ELF-1 (cell line): ENCODE data around the gene DUSP7.

Source experiments
- DNase-seq: peaks from one replicate; pipeline ENCODE4 v3.0.0-alpha.2; 2016; ENCODE audit warnings: low read depth, low spot score

DUSP7 gene

GRCh38 chr3:52010431-52010830, 45.9 kb downstream of the DUSP7 start:
- DNase-seq, result no peak

- DNase-seq, result no peak
Observed at GRCh38 chr3:52007291-52007690, 49.1 kb downstream of the DUSP7 start.

DNA sequence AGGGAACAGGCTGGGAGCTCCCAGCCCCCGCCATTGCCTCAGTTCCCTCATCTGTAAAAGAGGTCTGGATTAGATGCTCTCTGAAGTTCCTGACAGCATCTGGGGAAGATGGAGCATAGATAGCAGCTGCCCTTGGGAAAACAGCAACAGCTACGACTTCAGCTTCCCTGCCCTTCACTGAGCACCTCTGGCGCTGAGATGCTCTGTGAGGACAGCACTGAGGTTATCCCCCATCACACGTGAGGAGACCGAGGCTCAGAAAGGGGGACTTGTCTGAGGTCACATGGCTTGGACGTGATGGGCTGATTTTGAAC, 49.6 kb downstream of the DUSP7 start:
- no peak for DNase-seq

DNA sequence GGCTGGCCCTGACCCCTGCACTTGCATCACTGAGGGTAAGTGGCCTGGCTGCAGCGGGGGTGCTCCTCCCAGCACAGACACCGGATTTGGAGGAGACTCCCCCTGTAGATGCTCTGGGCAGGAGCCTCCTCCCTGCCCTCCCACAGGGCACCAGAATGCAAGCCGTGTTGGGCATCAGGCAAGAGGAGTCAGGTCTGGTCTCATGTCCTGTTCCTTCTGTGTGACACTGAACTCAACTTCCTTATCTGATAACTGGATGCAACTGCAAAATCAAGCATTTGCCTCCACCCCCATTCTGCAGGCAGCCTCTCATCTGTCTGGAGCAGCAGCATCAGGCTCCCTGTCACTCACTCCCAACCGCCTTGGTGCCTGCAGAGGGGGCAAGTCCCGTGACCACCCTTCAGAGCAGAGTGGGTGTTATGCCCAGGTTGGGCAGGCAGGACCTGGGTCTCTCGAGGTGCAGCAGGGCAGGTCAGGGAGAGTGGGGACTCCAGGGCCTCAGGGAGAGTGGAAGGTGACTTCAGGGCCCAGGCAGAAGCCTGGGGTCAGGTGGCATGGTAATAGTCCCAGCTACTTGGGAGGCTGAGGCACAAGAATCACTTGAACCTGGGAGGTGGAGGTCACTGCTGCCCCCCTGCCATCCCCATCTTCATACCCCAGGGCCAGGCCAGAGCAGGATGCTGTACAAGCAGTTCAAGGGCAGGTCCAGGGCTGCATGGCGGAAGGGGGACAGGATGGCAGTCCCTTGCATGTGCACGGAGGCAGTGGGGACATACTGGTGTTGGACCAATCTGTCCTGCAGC, 50.2 kb downstream of the DUSP7 start:
- DNase-seq, result no peak

DNA sequence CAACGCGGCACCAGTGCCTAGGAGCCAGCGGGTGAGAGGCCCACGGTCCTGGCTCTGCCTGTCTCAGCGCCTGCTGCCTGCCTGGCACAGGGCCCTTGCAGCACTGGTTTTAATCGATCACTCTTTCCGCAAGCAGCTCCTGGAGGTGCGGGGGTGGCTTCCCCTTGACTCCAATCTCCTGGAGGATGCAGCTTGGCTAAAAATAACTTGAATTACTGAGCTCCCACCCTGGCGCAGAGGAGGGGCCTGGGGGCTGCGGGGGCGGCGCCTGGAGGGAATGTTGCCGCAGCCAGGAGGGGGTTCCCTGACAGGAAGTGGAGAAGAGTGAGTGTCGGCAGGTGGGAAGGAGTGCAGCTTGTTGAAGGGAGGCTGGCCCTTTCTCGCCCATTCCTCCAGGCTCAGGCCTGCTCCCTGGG, 50.8 kb downstream of the DUSP7 start:
- peak; percentile 50 for DNase-seq

DNA sequence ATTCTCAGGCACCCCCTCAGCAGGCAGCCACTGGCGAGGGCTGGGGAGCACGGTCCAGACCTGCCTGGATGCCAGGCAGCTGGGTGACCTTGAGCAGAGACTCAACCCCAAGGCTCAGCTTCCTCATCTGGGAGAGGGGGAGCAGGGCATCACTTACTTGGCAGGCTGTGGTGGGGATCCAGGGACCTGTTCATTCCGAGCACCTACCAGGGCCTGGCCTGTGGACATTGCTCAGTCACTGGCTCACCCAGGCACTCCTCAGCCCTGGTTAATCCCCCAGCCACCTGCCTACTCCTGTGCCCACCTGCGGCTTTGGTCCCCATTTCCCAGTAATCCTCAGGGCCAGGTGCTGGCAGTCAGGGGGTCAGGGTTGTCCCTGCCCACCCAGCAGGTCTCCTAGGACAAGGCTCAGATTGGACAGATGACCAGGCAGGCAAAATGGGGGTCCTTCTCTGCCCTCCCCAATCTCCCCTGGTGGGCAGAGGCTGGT, 51.4 kb downstream of the DUSP7 start:
- DNase-seq, result no peak

DNA sequence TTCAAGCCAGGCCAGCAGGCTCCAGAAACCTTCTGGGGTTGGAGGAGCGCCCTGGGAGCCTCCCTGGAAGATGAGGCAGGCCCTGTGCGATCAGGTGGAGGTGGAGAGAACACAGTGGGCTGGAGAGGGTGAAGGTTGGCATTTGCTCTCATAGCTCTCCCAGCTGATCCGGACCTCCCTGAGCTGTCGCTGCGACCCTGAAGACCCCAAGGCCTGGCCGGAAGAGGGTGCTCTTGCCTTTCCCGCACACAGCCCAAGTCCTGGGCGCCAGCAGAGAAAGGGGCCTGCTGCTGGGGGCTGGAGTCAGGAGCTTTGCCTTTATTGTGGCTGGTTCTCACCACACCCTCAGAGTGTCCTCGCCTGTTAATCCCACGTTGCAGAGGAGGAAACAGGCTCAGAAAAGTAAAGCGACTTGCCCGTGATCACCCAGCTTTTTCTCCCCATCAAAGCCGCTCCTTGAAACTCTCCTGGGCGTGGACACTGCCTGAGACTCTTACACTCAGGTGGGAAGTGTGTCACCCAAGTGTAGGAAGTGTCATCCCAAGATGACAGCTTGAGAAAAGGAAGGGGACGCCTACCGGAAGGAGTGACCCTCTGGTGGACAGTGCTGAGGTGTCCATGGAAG, 52.1 kb downstream of the DUSP7 start:
- peak; percentile 85 for DNase-seq

DNA sequence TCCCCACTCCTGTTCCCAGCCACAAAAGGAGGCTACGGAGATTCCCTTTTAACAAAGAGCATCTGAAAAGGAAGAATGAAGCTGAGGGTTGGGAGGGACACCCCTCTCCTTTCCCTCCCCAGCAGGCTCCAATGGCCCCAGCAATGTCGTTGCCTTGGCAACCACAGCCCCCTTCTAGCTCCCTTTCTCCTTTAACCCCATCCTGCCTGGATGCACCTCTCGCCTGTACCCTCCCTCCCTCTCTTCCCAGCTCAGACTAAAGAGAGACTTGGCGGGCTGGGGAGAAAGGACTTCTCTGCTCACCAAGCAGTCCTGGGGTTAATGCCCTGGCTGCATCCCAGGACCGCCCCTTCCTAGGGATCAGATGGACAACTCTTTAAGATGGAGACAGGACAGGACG, 53.6 kb downstream of the DUSP7 start:
- no peak for DNase-seq

DNA sequence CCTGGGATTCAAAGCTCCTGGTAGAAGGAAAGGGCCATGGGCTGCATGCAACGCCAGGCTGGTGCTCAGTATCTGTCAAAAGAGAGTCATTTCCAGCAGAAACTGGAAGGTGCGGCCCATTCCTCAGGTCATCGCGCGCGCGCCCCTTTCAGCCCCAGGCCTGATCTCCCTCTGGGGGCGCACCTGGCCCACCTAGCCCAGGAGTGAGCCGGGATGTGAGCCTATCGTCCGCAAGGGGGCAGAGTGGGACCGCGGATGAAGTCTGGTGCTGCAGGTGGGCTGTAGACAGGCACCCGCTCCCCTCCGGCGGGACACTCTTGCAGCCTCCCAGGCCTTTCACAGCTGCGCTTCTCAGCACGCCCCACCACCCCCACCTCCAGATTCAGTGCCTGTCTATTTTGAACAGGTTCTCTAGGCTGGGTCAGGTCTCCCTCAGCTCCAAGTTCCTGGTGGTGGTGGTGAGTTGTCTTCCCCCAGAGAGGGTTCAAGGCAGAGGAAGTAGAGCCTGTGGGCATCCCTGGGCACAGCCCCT, 54.9 kb downstream of the DUSP7 start:
- peak; percentile 96 for DNase-seq

- DNase-seq, result no peak
Observed at GRCh38 chr3:51999846-52000245, 56.5 kb downstream of the DUSP7 start.
